Heart left ventricle (tissue), 16 donors: ENCODE results near the gene ZNF10. TPM values are rescaled to one million over a fixed set of nuclear protein-coding genes. Genes with fewer than 3 reads are reported as not detected.

ENCODE experiments used
- ATAC-seq, 4 donors: fragments of 200-7000 bp; cut with Tn5 transposase; one replicate each; pipeline ENCODE4 v1.9.1; 2020 to 2022; ENCODE audit warnings: moderate library complexity in 4 of 4, mild to moderate bottlenecking in 3 of 4, moderate number of reproducible peaks in 1 of 4
- DNase-seq, 5 donors: peaks; one replicate each; pipeline ENCODE4 v3.0.0-alpha.2; 2020
- H3K27ac ChIP-seq, 12 donors: fragments of 200-600 bp; sonication (generic) in 4 of 12; one replicate each; pipeline versions ENCODE4 v1.5.0 to v1.8.0; 2016 to 2022; ENCODE audit warnings: mild to moderate bottlenecking in 2 of 12
- H3K27me3 ChIP-seq, 9 donors: fragments of 200-600 bp; sonication (generic) in 2 of 9; one replicate each; pipeline versions ENCODE4 v1.5.1 to v1.8.0; 2016 to 2022; ENCODE audit warnings: mild to moderate bottlenecking in 3 of 9
- H3K36me3 ChIP-seq, 9 donors: fragments of 200-600 bp; sonication (generic) in 2 of 9; one replicate each; pipeline versions ENCODE4 v1.5.0 to v1.8.0; 2018 to 2022; ENCODE audit warnings: mild to moderate bottlenecking in 2 of 9
- H3K4me1 ChIP-seq, 12 donors: fragments of 200-600 bp; sonication (generic) in 4 of 12; one replicate each; pipeline versions ENCODE4 v1.5.0 to v1.8.0; 2016 to 2022; ENCODE audit warnings: mild to moderate bottlenecking in 3 of 12
- H3K4me3 ChIP-seq, 12 donors: fragments of 200-600 bp; sonication (generic) in 4 of 12; one replicate each; pipeline versions ENCODE4 v1.5.0 to v1.8.0; 2017 to 2022; ENCODE audit warnings: mild to moderate bottlenecking in 9 of 12, moderate library complexity in 4 of 12
- H3K9me3 ChIP-seq, 12 donors: fragments of 200-600 bp; sonication (generic) in 4 of 12; one replicate each; pipeline versions ENCODE4 v1.5.0 to v1.8.0; 2016 to 2022; ENCODE audit warnings: mild to moderate bottlenecking in 1 of 12
- CTCF ChIP-seq, 12 donors: fragments of 200-600 bp; sonication (generic) in 4 of 12; IDR thresholded peaks; one replicate each; pipeline versions ENCODE4 v1.5.0 to v1.8.0; 2018 to 2022; ENCODE audit warnings: antibody characterized with exemption in 12 of 12, mild to moderate bottlenecking in 5 of 12
- POLR2A ChIP-seq, 2 donors: fragments of 450-650 bp; IDR thresholded peaks; one replicate each; pipeline ENCODE4 v1.6.1; 2017; ENCODE audit warnings: antibody characterized with exemption in 2 of 2, mild to moderate bottlenecking in 2 of 2, moderate library complexity in 2 of 2
- WGBS, 4 donors: extraction: QIAGEN DNeasy Blood & Tissue Kit in 2 of 4; methylation state at CpG; one replicate each; pipeline versions ENCODE4 v1.1.5 to v1.1.7; 2013 to 2018; 5-methylcytosine and 5-hydroxymethylcytosine counted together
- intact Hi-C, 10 donors: fragments of 100-400 bp; cut with DNase I; formaldehyde crosslinking; loops; one replicate each; pipeline versions ENCODE4 v1.11.1 to v1.14.2; 2022
- polyA plus RNA-seq, 2 donors: library from polyadenylated mRNA; stranded (reverse); fragments of 200-250 nt; gene quantifications; one replicate each; pipeline ENCODE4 v1.2.3, GENCODE V29; 2013
- total RNA-seq, 9 donors: library from RNA; depleted of rRNA in 2 of 9; stranded (reverse); fragments of >200 nt in 2 of 9; fragmentation: NEBNext Ultra II Directional in 3 of 9; extraction: Animal tissue kit (Norgen Biotek cat#: 25700) in 3 of 9; gene quantifications; one replicate each; pipeline versions ENCODE4 v1.1.0 to v1.2.4, GENCODE V29; 2016 to 2023
- donor health status: ischemic (EF 13 %, LVEDD 7.1; RV severe dilation, severe dysfunction).
- donor health status: healthy with polysubstance abuse.
- donor health status: DM: no; HTN: yes; CAD: no.
- donor health status: DM: no; HTN: no; CAD: no.
- donor health status: ischemic (EF 25% LVEDD 6.9; RV normal size, moderate dysfunction).
- donor health status: ischemic (EF 25% LVEDD 5.7; RV mildly dilated, moderate dysfunction).
- donor health status: healthy.
- donor health status: DM: yes; HTN: yes; CAD: no.
- donor health status: ischemic (EF 35%, LVEDD 5.7; RV mildly dilated, moderate dysfunction).
- donor health status: nonischemic (EF 11% LVEDD 7.7; RV severe dilation, severe dysfunction).
- donor health status: DM: yes; HTN: yes; CAD: no.
- donor health status: PGD.
- donor health status: ischemic (EF 29% LVEDD 5.4; RV normal size, mild dysfunction).
- donor health status: nonischemic (EF 23%, LVEDD 6.1; RV moderate dilation, normal function).

Gene ZNF10
- total and polyA plus RNA-seq, 11 donors: 4.8 to 9.9 (median 6.3) TPM

- WGBS, 4 donors: 95 to 98% (median 95%) methylated on average over 3 of the region's 3 CpGs
- Histone ChIP-seq H3K4me1 (no peaks in the 10 kb centered on the region), H3K27ac (no peak overlapping the region), H3K4me3 (no peak overlapping the region), H3K9me3 (peaks cover 18 to 100% (median 99%) of the 10 kb centered on the region in 12 donors), H3K27me3 (no peaks in the 10 kb centered on the region), H3K36me3 (peaks cover 4 to 98% (median 13%) of the 10 kb centered on the region in 9 donors)
- ATAC-seq (no peak), DNase-seq (no peak)
- intact Hi-C loops: loop anchor here in 1 of 10 donors (5.0 kb wide), 1 partner anchor 33 kb away; no protein-coding TSS in a partner anchor
- no peak for TF ChIP-seq CTCF (IDR thresholded peaks at IDR 0.05)
- no peak for TF ChIP-seq POLR2A (IDR thresholded peaks at IDR 0.05)
Observed at GRCh38 chr12:133120385-133121191, 9.8 kb upstream of the ZNF10 start.

- 97 to 99% (median 98%) methylated on average over 2 of the region's 2 CpGs for WGBS, 4 donors
- H3K36me3 ChIP-seq: peaks cover 4 to 87% (median 13%) of the 10 kb centered on the region in 9 donors
- TF ChIP-seq CTCF (IDR thresholded peaks at IDR 0.05) (no peak), POLR2A (IDR thresholded peaks at IDR 0.05) (no peak)
- ATAC-seq (no peak), DNase-seq (no peak)
- H3K27ac ChIP-seq: no peak overlapping the region
- H3K4me1 ChIP-seq: peaks cover 0 to 7% (median 0%) of the 10 kb centered on the region in 12 donors
- no peaks in the 10 kb centered on the region for H3K27me3 ChIP-seq
- H3K4me3 ChIP-seq: no peak overlapping the region
- peaks cover 9 to 97% (median 88%) of the 10 kb centered on the region in 12 donors for H3K9me3 ChIP-seq
- intact Hi-C loops: loop anchor here in 3 of 10 donors (5.0 kb wide), 2 partner anchors 37 to 42 kb away; partner anchors contain the start of gene ZNF140 (in 2 of the 3)
Observed at GRCh38 chr12:133124674-133125073, 5.8 kb upstream of the ZNF10 start.

GRCh38 chr12:133129368-133130037 is 924 bp upstream of the ZNF10 start:
- Histone ChIP-seq H3K9me3 (peaks cover 0 to 75% (median 50%) of the 10 kb centered on the region in 12 donors), H3K4me3 (peak overlapping the region; percentile 50 to 92 (median 84)), H3K27ac (peak overlapping the region; percentile 86 to 99 (median 94)), H3K4me1 (peaks cover 0 to 16% (median 2%) of the 10 kb centered on the region in 12 donors), H3K36me3 (peaks cover 0 to 53% (median 4%) of the 10 kb centered on the region in 9 donors), H3K27me3 (no peaks in the 10 kb centered on the region)
- WGBS, 4 donors: 15 to 22% (median 19%) methylated on average over 20 to 26 of the region's 26 CpGs
- DNase-seq (no peak), ATAC-seq (peak in 2 of 4 donors; percentile 3 to 28)
- intact Hi-C loops: loop anchor here in 9 of 10 donors (1.0 to 5.0 kb wide), 9 partner anchors 47 to 173 kb away; partner anchors contain the start of genes ZNF140 (in 8 of the 9), ZNF84 (in 4 of the 9), ZNF268 (in 3 of the 9) and ZNF26 (in 1 of the 9)
- TF ChIP-seq POLR2A (IDR thresholded peaks at IDR 0.05) (no peak), CTCF (IDR thresholded peaks at IDR 0.05) (no peak)
